ENCODE results near the gene YARS1.

Gene YARS1

GRCh38 chr1:32779242-32779641 lies 37.9 kb downstream of the YARS1 start:
- DNase-seq (ENCODE audit: low read depth): no peak

GRCh38 chr1:32775640-32776337 lies 41.4 kb downstream of the YARS1 start:
- DNase-seq (ENCODE audit: low read depth): no peak

GRCh38 chr1:32774950-32775634 lies 42.1 kb downstream of the YARS1 start:
- no peak for DNase-seq (ENCODE audit: low read depth)

GRCh38 chr1:32774464-32774808 lies 42.7 kb downstream of the YARS1 start:
- no peak for DNase-seq (ENCODE audit: low read depth)

- no peak for DNase-seq (ENCODE audit: low read depth)
Measured at GRCh38 chr1:32773764-32774463, 43.2 kb downstream of the YARS1 start.

- DNase-seq (ENCODE audit: low read depth): peak; percentile 38
Measured at GRCh38 chr1:32773018-32773763, 44.0 kb downstream of the YARS1 start.

- no peak for DNase-seq (ENCODE audit: low read depth)
Measured at GRCh38 chr1:32772281-32773017, 44.7 kb downstream of the YARS1 start.

GRCh38 chr1:32771561-32772280 lies 45.4 kb downstream of the YARS1 start:
- DNase-seq (ENCODE audit: low read depth): no peak

- no peak for DNase-seq (ENCODE audit: low read depth)
Measured at GRCh38 chr1:32770741-32771548, 46.2 kb downstream of the YARS1 start.

GRCh38 chr1:32770221-32770731 lies 46.9 kb downstream of the YARS1 start:
- DNase-seq (ENCODE audit: low read depth): no peak

- no peak for DNase-seq (ENCODE audit: low read depth)
Measured at GRCh38 chr1:32769524-32770220, 47.5 kb downstream of the YARS1 start.

- DNase-seq (ENCODE audit: low read depth): no peak
Measured at GRCh38 chr1:32768110-32768850, 48.9 kb downstream of the YARS1 start.

GRCh38 chr1:32767641-32768040 lies 49.5 kb downstream of the YARS1 start:
- no peak for DNase-seq (ENCODE audit: low read depth)

- DNase-seq (ENCODE audit: low read depth): no peak
Measured at GRCh38 chr1:32767156-32767555, 50.0 kb downstream of the YARS1 start.

GRCh38 chr1:32766328-32766972 lies 50.7 kb downstream of the YARS1 start:
- no peak for DNase-seq (ENCODE audit: low read depth)

- no peak for DNase-seq (ENCODE audit: low read depth)
Measured at GRCh38 chr1:32765570-32766327, 51.4 kb downstream of the YARS1 start.

GRCh38 chr1:32764826-32765569 lies 52.2 kb downstream of the YARS1 start:
- DNase-seq (ENCODE audit: low read depth): no peak
